SK-N-MC (cell line): ENCODE results near the gene ADRB2.

ENCODE experiments used
- FOXP2 ChIP-seq: optimal IDR thresholded peaks from 2 replicates; pipeline ENCODE3; 2011; ENCODE audit warnings: mild to moderate bottlenecking, moderate library complexity; ENCODE audit not compliant: insufficient read depth; ENCODE audit errors: extremely low read length, control extremely low read depth
- POLR2AphosphoS5 ChIP-seq: IDR thresholded peaks from 2 replicates; pipeline ENCODE4 v1.6.1; 2012; ENCODE audit warnings: mild to moderate bottlenecking, low read depth, low read length, borderline replicate concordance

GRCh38 chr5:148836272-148837250 is 10.2 kb downstream of the ADRB2 start:
- TF ChIP-seq FOXP2 (no peak), POLR2AphosphoS5 (no peak)
